HG02938 (cell line): ENCODE results near the gene CDC14A.
"Not testable (repeated sequence)": the region's sequence is repeated elsewhere in the genome, so short reads cannot be mapped to it uniquely, and the experiment has no call there.

Experiments used
- ATAC-seq: cut with Tn5 transposase; IDR thresholded peaks from one replicate; pipeline ENCODE4 v1.9.1; 2021; ENCODE audit warnings: mild to moderate bottlenecking, moderate library complexity; ENCODE audit not compliant: unreplicated experiment

Gene CDC14A

DNA sequence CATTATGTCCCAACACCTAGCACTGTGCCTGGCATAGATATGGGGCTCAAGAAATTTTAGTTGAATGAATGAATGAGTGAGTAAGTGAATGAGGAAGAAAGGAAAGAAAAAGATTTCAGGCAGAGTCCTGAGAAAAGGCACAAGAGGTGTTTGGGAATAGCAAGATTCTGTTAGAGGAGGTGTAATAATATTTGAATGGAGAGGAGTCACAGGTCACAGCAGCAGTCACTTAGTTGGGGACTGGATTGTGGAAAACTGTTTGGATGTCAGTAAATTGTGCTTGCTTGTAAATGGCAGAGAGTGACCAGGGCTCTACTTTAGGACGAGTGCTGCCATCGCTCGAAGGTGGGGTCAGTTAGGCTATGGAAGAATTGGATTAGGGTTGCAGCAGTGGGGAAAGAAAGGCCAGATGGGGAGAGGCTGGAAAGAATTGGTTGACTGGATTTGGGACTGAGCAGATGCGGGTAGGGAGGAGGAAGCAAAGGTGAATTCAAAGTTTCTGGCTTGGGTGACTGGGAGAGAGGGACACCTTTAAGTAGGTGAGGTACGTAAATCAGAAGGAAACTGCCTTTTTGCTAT, 9.3 kb downstream of the CDC14A start:
- ATAC-seq, result no peak

DNA sequence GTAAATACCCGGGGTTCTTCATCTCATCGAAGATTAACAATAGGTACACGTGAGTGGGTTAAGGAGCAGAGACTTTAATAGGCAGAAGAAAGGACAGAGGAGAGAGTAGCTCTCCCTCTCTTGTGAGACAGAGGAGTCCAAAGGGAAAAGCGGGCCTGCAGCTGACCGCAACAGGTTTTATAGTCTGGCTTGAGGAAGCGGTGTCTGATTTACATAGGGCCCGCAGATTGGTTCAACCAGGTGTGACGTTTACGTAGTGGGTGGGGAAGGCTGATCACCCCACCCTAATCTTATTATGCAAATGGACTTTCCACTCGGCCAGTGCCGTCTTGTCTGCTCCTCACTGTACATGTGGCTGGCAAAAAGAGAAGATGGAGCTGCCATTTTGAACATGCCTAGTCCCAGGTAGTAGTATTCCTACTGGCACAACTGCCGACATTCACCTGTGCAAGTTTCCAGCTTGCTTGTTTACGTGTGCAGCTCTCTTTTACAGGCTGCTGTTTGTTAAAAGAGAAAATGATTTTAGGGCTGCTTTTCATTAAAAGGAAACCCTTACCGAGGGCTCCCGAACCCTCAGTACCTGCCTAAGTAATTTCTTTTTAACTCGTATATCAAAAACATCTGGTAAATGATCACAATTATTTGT, 10.6 kb downstream of the CDC14A start:
- ATAC-seq, result no peak

DNA sequence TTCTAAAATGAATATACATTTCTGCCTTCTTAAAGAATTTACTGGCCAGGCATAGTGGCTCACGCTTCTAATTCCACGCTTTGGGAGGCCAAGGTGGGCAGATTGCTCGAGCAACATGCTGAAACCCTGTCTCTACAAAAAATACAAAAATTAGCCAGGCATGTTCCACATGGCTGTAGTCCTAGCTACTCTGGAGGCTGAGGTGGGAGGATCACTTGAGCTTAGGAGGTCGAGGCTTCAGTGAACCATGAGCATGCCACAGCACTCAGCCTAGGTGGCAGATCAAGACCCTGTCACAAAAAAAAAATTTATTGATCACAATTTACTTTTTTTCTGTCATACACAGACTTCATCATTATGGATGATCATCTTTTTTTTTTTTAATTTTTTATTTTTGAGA, 11.5 kb downstream of the CDC14A start:
- ATAC-seq, result no peak

DNA sequence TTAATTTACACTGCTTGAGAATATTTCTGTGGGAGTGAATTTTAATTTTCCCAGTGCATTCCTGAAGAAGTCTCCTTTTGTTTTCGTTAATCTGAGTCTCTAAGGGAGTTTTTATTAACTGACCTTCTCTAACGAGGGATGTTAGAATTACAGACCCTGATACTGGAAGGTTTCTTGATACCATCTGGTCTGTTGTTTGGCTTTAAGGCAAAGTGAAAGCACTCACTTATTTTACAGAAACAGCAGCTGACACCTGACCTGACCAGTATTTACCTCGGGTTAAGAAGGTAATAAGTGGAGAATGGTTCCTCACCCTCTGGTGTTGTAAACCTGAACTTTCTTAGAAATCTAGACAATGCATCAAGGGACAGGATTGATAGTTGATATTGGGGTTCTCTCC, 12.4 kb downstream of the CDC14A start:
- no peak for ATAC-seq

DNA sequence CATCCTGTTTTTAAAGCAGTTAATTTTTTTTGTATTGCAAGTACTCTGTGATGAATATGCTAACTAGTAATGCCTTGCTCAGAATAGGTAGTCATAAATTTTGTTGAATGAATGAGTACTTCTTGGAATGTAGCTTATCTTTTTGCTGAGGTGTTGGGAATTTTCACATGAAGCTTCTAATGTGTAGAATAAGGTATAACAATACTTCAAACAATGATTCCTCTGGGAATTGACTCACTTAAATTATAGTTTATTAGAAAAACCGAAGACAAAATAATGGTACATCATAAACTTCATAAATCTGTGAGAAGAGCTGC, 13.9 kb downstream of the CDC14A start:
- no peak for ATAC-seq

DNA sequence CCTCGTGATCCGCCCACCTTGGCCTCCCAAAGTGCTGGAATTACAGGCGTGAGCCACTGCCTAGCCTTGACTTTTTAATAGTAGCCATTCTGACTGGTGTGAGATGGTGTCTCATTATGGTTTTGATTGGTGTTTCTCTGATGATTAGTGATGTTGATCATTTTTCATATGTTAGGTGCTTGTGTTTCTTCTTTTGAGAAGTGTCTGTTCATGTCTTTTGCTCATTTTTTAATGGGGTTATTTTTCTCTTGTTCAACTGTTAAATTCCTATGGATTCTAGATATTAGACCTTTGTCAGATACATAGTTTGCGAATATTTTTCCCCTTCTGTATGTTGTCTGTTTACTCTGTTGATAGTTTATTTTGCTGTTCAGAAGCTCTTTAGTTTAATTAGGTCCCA, 17.0 kb downstream of the CDC14A start:
- not testable (repeated sequence) for ATAC-seq

DNA sequence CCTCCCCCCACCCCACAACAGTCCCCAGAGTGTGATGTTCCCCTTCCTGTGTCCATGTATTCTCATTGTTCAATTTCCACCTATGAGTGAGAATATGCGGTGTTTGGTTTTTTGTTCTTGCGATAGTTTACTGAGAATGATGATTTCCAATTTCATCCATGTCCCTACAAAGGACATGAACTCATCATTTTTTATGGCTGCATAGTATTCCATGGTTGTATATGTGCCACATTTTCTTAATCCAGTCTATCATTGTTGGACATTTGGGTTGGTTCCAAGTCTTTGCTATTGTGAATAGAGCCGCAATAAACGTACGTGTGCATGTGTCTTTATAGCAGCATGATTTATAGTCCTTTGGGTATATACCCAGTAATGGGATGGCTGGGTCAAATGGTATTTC, 21.6 kb downstream of the CDC14A start:
- not testable (repeated sequence) for ATAC-seq

DNA sequence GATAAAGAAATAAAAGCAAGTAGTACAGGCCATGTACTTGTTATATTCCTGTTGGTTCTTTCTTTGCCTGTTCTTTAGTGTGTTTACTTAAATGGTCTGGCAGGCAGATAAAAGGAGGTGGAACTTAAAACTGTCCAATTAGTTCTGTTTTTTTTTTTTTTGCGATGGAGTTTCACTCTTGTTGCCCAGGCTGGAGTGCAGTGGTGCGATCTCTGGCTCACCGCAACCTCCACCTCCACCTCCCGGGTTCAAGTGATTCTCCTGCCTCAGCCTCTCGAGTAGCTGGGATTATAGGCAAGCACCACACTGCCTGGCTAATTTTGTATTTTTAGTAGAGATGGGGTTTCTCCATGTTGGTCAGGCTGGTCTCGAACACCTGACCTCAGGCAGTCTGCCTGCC, 24.6 kb downstream of the CDC14A start:
- ATAC-seq, result not testable (repeated sequence)

DNA sequence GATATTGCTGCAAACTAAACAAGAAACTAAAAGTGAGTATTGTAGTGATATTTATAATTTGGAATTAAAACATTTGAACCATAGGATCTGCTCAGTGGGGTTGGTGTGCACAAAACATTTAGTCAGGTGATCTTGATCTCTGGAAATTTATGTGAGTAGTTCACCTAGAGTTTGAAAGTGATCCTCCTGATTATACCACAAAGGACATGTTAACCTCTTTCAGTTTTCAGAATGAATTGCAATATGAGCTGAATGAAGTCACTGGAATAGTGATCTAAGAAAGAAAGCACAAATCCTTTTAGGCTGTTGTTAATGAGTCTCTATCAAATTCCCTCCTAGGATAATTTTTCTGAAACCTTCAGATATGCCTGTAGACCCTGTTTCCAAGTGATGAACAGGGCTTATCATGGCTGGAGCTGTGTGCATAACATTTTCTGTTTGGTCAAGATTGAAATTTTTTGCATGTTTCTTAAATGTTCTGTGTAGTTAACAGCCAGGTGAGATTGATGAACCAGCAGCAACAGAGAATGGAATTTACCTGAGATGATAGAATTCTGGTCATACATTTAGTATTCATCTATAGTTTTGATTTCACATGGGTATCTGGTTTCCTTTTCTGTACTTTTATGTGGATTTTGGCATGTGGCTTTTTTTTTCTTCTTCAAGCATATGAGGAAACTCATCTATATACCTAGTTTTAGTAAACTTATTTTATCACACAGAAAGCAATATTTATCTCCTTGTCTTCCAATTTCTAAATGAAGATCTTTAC, 25.5 kb downstream of the CDC14A start:
- ATAC-seq, result peak; percentile 98

DNA sequence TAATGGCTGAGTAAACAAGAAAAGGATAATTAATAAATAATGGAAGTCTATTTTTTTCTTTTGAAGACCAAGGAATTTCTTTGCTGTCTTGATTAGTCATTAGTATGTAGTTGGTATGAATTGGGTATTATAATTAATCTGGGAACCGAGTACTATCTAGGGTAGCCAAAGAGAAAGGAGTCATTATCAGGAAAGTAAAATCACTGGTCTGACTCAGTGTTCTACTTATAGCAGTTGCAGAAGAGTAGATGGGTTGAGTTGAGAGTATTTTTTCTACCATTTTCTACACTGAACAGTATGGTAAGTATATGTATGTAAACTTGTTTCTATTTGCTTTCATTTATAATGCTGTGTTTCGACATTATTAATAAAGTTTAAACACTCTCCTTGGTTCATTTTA, 26.6 kb downstream of the CDC14A start:
- ATAC-seq, result no peak

DNA sequence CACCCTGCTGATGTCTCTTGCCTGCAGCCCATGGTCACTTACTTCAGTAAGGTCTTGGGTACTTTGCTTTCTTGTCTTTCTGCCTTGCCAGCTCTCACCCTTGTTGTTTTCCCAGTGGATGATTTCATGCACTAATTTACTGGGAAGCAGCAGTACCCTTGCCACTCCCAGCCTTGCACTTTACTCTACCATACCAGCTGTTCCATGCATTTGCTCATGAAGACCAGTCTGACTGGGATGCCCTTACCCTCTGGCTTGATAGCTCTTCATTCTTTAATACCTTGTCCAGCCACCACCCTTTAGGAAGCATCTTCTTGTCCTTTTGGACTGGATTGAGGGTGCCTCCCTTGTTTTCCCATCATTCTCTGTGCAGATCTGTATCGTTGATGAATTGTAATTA, 28.3 kb downstream of the CDC14A start:
- no peak for ATAC-seq

DNA sequence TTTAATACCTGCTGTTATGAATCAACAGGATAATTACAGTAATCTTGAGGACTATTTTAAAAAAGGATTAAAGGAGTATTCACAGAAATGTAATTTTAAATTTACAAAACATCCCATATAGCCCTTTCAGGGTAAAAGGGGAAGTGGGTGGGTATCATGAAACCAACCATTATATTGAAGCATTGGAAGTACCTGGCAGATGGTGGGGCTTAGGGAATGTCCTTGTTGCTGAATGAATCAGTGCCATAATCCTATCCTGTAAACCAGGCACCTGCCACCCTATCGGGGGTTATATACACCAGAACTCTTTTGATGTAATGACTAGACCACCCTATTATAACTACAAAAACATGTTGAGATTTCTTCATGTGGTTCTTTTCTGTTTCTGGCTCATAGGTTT, 30.4 kb downstream of the CDC14A start:
- no peak for ATAC-seq

DNA sequence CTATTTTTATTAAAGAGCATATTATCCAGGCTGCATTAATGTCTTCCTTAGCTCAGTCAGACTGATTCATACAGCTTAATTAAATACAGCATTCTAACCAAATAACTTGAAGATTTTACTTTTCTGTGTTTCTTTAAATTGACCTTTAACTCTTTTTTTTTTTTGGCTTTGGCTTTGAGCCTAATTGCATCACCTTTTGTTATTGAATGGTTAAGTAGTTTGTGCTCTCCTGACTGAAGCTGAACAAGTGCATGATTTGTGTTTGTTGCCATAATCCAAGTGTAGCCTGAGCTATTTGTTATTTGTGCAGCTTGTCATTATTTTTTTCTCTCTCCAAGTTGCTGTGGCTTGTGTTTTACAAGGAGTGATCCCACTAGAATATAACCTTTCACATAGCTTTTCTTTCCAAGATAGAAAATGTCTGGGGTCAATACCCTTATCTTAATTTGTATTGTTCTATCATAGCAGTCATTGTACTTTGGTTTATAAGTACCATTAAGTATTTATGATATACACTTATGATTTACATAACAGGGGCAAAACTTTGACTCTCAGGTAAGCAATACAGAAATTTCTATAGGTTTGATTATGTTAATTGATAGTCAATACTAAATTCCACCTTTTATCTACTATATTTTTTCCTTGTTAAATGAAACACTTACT, 31.6 kb downstream of the CDC14A start:
- ATAC-seq, result no peak

DNA sequence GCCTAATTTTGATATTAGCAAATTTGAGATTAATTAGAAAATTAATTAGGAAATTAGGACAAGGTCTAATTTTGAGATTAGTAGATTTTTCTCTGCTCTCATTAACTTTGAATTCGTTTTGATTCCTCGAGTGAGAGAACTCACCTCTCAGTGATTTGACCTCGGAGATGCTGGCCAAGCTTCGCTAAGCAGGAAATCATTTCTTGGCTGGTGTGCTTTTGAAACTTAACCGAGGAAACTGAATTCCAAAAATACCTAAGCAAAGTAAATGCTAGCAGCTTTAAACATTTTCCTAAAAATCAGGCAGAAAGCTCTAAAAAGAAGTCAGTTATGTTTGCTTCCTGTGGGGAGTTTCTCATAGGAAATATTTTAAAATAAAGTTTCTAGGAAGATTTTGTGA, 34.9 kb downstream of the CDC14A start:
- ATAC-seq, result no peak

DNA sequence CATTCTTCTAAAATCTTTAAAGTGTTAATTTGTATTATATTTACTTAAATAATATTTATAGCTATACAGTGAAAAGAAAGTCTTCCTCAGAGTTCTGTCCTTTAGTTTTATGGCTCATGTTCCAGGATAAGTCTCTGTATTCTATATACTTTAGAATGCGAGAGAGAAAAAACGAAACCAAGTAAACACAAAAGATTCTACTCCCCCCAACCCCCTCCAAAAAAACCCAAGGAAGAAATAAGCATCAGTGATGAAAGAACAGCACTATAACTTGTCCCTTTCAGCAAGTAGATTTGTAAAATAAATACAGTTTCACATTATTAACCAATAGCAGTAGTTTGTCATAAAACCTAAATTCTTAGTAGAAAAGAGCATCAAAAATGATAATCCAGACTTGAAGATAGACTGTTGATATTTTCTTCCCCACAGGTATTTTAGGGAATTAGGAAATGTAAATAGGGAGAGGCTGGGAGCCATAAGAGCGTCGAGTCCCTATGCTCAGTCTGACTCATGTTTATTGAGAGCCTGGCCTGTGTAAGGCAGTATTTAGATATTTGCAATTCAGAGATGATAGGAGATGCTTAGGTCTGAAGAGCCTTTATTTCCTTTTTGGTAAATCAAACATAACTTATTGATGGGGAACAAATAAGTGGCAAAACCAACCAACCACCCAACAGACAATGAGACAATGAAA, 35.5 kb downstream of the CDC14A start:
- ATAC-seq, result no peak

DNA sequence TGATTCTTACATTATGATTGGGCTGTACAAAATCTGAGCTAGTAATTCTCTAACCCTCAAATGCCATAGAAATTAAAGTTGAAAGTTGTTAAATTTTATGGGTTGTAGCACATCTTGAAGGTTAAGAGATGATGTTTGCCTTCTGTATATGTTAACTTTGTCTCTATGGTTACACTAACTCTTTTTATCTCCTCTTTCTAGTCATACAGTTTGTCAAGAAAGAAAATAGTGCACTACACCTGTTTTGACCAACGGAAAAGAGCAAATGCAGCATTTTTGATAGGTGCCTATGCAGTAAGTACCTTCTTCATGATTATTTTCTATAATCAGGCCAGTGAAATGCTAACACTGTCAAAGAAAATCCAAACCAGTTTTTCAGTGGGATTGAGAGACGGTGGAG, 38.2 kb downstream of the CDC14A start:
- ATAC-seq, result no peak

DNA sequence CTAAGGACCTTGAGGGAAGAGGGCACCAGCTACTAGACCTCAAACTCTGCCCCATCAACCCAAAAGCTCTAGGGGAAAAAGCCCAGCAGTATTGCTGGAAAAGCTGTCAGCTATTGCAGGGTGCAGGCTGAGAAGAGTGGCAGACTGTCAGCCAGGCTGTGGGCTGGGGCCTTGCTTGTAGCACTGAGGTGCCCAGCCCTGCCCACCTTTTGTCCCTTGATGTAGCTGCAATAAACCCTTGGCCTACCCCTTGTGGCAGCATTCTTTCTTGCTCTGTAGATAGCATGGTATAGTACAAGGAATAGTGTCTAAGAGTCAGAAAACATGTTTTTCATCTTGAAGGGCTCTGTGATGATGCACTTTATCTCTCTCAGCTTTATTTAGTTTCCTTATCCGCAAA, 39.4 kb downstream of the CDC14A start:
- ATAC-seq, result no peak

DNA sequence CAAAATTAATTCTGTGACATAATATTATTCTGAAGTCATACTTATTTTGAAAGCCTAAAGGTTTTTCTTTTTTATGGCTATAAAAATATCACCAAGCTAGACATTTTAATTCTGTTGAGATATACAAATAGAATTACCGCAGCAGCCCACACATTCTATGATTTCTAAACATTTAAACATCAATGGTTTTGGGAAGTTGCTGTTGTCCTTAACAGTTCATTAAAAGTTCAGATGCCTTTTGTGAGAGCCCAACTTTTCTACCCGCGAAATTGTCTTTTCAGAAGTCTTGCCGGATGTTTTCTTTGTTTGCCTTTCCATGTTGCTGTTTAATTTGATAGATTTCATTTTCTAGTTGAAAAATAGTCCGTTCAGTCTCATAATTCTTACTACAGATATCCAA, 40.5 kb downstream of the CDC14A start:
- ATAC-seq, result no peak

DNA sequence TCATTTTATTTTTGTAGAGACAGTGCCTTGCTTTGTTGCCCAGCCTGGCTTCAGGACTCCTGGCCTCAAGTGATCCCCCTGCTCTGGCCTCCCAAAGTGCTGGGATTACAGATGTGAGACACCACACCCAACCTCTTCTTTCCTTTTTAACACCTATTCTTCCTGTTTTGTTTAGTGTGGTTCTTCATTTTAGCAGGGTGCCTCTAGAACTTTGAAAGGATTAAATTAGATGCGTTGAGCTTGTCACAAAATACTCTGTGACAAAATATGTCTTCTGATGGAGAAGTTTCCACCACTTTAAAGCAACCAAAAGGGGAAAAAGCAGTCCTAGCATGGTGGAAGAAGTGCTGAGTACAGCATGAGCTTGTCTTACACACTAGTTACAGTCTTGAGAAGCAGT, 42.0 kb downstream of the CDC14A start:
- no peak for ATAC-seq

DNA sequence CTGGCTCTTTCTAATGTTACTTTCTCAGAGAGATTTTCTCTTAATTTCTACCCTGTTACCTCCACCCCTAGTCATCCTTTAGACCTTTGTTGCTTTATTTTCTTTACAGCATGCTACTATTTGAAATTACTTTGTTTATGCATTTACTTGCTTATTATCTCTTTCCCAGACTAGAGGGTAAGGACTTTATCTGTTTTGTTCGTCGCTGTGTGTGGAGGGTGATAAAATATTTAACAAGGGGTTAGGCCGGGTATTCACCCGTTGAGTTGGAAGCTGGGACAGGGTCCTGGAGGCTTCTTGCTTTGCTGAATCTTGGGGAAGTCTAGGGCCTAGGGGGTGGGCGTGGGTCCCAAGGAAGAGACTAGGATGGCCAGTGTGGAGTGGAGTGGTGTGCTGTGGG, 43.6 kb downstream of the CDC14A start:
- no peak for ATAC-seq

DNA sequence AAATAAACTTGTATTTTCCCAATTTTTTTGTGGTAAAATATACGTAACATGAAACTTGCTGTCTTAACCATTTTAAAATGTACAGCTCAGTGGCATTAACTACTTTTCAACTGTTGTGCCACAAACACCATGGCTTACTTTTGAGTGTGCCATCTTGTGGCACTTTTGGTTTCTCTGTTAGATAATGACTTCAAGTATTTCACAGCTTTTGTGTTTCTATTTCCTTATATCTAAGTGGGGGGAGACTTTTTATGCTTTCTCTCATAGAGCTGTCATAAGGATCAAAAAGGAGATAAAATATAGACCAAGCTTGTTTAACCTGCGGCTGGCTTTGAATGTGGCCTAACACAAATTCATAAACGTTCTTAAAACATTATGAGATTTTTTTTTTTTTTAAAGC, 44.3 kb downstream of the CDC14A start:
- ATAC-seq, result no peak
